ENCODE results near the gene CYLC2.

The CYLC2 gene

GRCh38 chr9:103037508-103038477, 42.7 kb downstream of the CYLC2 start:
- H3K27ac ChIP-seq (ENCODE audit: low read length), result no peak overlapping the region
- H3K4me1 ChIP-seq (ENCODE audit: control insufficient read depth in 1 of 2, insufficient read depth in 2 of 2, low read length in 2 of 2), result no peaks in the 10 kb centered on the region
- H3K4me3 ChIP-seq (ENCODE audit: low read depth in 1 of 2, low read length in 2 of 2), result no peak overlapping the region
- no peaks in the 10 kb centered on the region for H3K9me3 ChIP-seq (ENCODE audit: control insufficient read depth in 1 of 2, low read length in 2 of 2)
- H3K27me3 ChIP-seq (ENCODE audit: low read depth, low read length), result no peaks in the 10 kb centered on the region
- no peaks in the 10 kb centered on the region for H3K36me3 ChIP-seq (ENCODE audit: control insufficient read depth in 1 of 2, insufficient read depth in 2 of 2, low read length in 2 of 2)

GRCh38 chr9:103041961-103042360, 46.8 kb downstream of the CYLC2 start:
- H3K27me3 ChIP-seq (ENCODE audit: low read depth, low read length), result no peaks in the 10 kb centered on the region
- H3K36me3 ChIP-seq (ENCODE audit: control insufficient read depth in 1 of 2, insufficient read depth in 2 of 2, low read length in 2 of 2), result no peaks in the 10 kb centered on the region
- H3K9me3 ChIP-seq (ENCODE audit: control insufficient read depth in 1 of 2, low read length in 2 of 2), result no peaks in the 10 kb centered on the region
- no peak overlapping the region for H3K27ac ChIP-seq (ENCODE audit: low read length)
- H3K4me1 ChIP-seq (ENCODE audit: control insufficient read depth in 1 of 2, insufficient read depth in 2 of 2, low read length in 2 of 2), result no peaks in the 10 kb centered on the region
- H3K4me3 ChIP-seq (ENCODE audit: low read depth in 1 of 2, low read length in 2 of 2), result no peak overlapping the region
